ENCODE measurements around the gene PDE4D.

DNA sequence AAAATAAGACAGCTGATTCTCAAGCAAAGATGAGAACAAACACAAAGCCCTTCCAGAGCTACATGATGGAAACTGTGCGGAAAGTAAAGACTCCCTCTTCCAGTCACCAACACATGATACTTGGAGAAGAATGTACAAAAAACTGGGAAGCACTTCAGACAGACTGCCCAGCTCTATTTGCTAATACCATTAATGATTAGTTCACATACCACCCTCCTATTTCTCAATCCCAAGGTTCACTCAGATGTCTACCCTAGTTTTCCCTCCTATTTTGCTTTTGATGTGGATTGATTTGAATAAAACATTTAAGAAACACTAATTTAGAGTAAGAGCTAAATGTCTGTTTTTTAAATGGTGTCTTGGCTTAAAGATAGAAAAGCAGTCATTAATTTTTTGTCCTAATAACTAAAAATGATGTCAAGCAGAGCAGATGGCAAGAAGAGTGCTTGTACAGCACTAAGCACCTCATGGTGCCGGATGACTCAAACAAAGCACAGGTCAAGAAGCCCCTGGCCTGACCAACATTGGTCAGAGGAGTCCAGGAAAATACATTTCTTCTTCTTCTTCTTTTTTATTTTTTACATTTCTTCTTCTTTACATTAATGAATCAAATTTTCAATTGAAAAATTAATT lies 639.4 kb downstream of the PDE4D start:
- TF ChIP-seq, protein P1, sequence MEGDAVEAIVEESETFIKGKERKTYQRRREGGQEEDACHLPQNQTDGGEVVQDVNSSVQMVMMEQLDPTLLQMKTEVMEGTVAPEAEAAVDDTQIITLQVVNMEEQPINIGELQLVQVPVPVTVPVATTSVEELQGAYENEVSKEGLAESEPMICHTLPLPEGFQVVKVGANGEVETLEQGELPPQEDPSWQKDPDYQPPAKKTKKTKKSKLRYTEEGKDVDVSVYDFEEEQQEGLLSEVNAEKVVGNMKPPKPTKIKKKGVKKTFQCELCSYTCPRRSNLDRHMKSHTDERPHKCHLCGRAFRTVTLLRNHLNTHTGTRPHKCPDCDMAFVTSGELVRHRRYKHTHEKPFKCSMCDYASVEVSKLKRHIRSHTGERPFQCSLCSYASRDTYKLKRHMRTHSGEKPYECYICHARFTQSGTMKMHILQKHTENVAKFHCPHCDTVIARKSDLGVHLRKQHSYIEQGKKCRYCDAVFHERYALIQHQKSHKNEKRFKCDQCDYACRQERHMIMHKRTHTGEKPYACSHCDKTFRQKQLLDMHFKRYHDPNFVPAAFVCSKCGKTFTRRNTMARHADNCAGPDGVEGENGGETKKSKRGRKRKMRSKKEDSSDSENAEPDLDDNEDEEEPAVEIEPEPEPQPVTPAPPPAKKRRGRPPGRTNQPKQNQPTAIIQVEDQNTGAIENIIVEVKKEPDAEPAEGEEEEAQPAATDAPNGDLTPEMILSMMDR (conservative IDR thresholded peaks at IDR 0.05; ENCODE audit: low read length), result no peak
- TF ChIP-seq EZH2phosphoT487 (IDR thresholded peaks at IDR 0.05; ENCODE audit: borderline replicate concordance, low read depth, low read length), result no peak
